GM18951 (cell line): ENCODE data around the gene THOC7.

Source experiments
- POLR2A ChIP-seq: IDR thresholded peaks from 4 replicates; pipeline ENCODE4 v1.6.1; 2011; ENCODE audit warnings: mild to moderate bottlenecking; ENCODE audit not compliant: insufficient read length, insufficient read depth; ENCODE audit errors: extremely low read depth
- in situ Hi-C: fragments of 300-500 bp; cut with MboI; formaldehyde crosslinking; loops from one replicate; pipeline ENCODE4 v1.12.0; 2022; ENCODE audit warnings: low sequenced_read_pairs, mixed read lengths, inconsistent platforms; ENCODE audit not compliant: unreplicated experiment

The THOC7 gene

DNA sequence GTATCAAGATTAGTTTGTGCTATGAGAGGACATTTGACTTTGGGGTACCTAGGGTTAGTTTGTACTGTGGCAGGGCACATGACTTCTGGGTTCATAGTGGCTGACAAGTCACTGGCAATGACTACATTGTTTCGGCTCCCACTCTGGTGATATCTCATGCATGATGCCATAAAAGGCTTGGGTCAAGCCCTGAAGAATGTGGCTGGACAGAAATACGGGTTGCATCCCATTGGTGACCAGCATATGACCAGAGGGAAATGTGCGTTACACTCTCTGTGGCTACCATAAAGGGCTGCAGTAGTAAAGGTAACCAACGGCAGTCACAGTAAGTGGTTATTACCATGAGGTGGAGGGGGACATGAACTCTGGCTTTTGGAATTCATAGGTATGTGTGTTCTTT, 18.4 kb downstream of the THOC7 start:
- TF ChIP-seq POLR2A = no peak
- in situ Hi-C loops = no loop called here

DNA sequence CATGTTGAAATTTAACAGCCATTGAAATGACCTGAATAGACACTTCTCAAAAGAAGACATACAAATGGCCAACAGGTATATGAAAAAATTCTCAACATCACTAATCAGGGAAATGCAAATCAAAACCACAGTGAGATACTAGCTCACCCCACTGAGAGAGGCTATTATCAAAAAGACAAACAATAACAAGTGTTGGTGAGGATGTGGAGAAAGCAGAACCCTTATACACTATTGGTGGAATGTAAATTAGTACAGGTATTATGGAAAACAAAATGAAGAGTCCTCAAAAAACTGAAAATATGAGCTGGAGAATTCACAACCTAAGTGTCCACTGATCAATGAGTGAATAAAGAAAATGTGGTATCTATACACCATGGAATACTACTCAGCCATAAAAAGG, 21.5 kb downstream of the THOC7 start:
- in situ Hi-C loops = no loop called here
- no peak for TF ChIP-seq POLR2A

DNA sequence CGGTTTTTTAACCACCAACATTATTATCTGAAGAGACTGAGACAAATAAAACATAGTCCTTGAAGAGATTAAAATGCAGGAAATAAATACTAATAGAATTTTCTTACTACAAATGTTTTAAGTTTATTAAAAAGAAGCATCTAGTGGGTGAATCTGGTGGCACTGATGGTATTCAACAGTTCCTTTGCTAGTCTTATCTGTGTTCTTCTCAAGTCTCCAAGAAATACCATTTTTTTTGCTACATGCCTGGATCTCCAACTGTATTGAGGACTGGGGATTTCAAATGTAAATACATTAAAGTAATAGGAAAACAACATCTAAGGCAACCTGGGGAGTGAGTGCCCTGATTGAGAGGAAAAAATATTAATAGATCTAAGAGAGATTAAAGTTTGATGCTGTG, 21.9 kb downstream of the THOC7 start:
- in situ Hi-C loops = no loop called here
- TF ChIP-seq POLR2A = no peak

DNA sequence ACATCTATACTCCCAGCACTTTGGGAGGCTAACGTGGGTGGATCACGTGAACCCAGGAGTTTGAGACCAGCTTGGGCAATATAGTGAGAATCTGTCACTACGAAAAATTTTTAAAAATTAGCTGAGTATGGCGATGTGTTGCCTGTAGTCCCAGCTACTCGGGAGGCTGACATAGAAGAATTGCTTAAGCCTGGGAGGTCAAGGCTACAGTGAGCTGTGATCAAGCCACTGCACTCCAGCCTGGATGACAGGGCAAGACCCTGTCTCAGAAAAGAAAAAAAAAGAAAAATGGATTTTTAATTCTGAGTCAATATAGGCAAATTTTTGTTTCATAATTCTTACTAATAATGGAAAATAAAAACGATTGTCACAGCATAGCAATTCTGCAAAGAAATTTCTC, 31.2 kb downstream of the THOC7 start:
- no peak for TF ChIP-seq POLR2A
- in situ Hi-C loops = no loop called here

DNA sequence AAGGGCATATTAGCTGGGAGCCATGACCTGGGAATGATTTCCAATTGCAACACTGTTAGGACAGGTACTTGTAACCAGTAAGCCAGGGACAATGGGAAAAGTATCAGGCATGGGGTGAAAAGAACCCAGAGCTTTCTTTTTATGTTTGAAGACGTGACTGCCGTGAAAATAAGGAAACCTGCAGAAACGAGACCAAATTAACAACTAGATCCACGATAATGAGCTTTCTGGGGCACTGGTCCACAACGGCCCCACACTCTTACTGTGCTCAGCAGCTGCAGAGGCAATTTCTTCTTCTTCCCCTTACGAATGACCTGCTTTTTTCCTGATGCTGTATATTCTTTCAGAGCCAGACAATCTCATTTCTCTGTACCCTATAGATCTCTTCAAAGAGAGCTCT, 33.1 kb downstream of the THOC7 start:
- no peak for TF ChIP-seq POLR2A
- in situ Hi-C loops = no loop called here

DNA sequence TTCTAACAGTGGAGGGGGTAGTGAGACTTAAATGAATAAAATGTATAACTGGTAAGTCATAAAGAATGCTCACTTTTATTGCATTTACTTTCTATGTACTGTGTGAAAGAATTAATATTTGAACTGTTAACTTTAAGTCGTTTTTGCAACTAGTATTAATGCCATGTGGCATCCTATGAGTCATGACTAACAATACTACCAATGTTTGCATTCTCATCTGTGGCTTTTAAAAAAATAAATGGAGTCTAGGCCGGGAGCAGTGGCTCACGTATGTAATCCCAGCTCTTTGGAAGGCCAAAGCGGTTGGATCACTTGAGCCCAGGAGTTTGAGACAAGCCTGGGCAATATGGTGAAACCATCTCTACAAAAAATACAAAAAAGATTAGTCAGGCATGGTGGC, 39.3 kb downstream of the THOC7 start:
- in situ Hi-C loops = no loop called here
- TF ChIP-seq POLR2A = no peak

DNA sequence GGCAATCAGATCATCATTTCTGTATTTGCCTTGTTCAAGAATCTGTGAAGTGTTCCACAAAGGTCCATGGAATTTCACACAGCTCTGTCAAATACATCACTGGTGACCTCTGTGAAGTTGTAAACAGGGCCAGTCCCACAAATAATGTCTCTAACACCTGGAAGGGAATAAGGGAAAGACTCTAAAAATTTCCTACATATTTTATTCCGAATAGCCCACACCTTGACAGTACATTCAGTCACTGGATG, 44.5 kb downstream of the THOC7 start, which contains the start of gene C3orf49:
Gene C3orf49 (plus strand): TSS at position 149 of the 248 bp plus-strand sequence. CDS start 173 bp downstream, outside the sequence.
- no peak for TF ChIP-seq POLR2A
- in situ Hi-C loops = loop anchor here (5.0 kb wide), 1 partner anchor 467 kb away; no protein-coding TSS in a partner anchor

DNA sequence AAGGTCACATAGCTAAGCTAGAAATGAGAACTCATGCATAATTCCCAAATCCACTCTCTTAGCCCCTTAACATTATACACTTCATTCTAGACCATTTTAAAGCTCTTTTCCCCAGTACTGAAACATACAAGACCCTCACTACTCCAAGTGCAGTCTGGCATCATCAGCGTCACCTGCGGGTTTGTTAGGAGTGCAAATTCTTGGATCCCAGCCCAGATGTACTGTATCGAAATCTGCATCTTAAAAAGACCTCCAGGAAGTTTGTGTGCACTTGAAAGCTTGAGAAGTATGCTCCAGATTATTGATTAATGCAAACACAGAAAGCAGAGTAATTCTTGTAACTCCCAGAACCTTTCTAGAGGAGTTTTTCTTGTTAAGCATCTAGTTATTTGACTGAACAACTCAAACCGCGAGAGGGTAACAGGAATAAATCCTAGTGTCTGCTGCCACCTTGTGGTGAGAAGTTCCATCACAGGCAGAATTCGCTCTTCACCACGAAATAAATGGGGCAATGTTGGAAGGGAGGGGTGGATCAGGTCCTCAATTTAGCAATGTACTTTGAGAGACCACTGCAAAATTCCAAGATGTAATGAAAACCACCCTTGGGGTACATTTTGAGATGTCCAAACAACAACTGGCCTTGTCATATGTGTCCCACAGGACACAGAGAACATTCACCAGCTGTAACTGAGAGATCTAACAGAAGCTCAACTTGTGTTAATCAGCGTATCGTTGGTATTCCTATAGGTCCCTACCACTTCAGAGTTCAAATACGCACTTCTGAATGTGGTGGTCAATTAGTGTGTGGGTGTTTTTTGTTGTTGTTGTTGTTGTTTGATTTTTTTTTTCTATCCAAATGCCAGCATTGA, 45.1 kb downstream of the THOC7 start:
- in situ Hi-C loops = loop anchor here (5.0 kb wide), 1 partner anchor 466 kb away; no protein-coding TSS in a partner anchor
- no peak for TF ChIP-seq POLR2A

DNA sequence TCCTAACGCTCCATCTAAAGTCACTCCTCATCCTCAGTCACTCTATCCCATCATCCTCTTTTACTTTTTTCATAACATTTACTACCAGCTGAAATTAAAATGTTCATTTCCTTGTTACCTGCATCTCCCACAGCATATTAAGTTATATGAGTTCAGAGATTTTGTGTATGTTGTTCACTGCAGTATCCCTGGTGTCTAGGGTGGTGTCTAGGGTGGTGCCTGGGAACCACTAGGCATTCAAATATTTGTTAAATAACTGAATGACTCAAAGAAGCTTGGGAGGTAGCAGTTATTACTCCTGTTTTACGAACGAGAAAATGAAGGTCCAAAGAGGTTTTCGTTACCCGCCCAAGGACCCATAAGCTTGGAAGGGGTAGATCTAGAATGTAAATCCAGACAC, 46.4 kb downstream of the THOC7 start:
- in situ Hi-C loops = loop anchor here (5.0 kb wide), 1 partner anchor 465 kb away; no protein-coding TSS in a partner anchor
- TF ChIP-seq POLR2A = no peak

DNA sequence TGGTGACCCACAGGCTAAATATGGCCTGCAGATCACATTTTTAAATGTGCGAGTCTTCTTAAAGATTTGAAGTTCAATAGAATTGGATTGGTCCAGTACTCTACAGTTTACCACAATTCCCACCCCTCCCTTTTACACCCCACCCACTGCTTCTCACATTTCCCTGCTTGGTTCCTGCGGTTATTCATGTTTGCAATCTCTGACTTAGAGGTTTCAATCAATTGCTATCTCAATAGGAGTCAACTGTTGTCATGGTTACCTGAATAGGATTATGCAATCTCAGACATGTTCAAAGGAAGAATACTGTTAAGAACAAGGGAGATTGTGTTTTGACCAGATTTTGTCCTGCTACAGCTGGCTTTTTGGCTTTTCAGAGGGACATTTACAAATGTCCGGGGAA, 49.4 kb downstream of the THOC7 start:
- TF ChIP-seq POLR2A = no peak
- in situ Hi-C loops = no loop called here

DNA sequence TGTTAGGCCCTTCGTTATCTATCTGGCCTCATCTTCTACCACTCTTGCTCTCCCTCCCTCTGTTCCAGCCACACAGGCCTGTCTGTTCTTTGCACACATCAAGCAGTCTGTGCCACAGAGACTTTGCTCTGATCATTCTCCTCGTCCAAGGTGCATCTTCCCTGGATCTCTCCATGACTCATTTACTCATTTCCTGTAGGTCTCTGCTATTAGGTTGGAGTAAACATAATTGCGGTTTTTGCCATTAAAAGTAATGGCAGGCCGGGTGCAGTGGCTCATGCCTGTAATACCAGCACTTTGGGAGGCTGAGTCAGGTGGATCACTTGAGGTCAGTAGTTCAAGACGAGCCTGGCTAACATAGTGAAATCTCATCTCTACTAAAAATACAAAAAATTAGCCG, 54.0 kb downstream of the THOC7 start:
- no peak for TF ChIP-seq POLR2A
- in situ Hi-C loops = no loop called here

DNA sequence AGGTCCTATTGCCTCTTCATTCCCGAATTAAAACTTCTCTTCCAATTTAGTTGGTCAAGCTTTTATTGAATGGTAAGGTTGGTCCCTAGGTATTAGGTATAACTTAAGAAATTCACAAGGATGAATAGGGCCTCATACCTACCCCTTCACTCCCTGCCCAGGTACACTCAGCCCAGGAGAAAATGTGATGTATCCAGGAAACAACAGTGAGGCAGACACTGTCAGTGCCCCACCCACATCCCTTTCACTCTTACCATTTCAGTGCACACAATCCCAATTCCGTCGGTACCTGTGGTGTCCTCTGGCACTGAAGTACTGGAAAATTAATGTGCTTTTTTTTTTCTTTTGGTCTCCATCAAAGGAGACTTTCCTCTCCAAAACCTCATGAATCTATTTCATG, 55.0 kb downstream of the THOC7 start:
- in situ Hi-C loops = no loop called here
- TF ChIP-seq POLR2A = no peak

DNA sequence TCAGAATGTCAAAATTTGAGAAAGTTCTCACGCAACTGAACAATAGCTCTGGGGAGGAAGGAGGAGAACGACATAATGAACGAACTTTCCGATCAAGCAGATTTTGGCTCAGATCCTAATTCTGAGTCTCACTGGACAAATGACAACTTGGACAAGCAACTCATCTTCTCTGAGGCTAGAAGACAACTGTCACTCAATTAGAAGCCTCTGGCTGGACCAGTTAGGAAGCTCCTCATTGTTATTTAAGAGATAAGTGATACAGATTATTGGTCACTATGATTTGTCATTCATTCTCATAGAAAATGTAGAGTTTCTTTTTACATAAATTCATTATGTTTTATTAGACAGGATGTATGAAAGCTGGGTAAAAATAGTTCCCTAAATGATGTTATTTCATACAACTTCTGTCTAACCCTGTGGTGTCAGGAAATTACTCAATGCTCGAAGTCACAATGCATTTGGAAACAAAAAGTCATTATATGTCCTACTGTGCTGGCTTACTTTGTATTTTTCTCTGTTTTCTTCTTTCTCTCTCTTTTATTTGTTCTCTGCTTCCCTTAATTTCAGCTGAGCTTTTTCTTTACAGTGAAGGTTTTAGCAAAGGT, 55.5 kb downstream of the THOC7 start:
- in situ Hi-C loops = no loop called here
- no peak for TF ChIP-seq POLR2A

DNA sequence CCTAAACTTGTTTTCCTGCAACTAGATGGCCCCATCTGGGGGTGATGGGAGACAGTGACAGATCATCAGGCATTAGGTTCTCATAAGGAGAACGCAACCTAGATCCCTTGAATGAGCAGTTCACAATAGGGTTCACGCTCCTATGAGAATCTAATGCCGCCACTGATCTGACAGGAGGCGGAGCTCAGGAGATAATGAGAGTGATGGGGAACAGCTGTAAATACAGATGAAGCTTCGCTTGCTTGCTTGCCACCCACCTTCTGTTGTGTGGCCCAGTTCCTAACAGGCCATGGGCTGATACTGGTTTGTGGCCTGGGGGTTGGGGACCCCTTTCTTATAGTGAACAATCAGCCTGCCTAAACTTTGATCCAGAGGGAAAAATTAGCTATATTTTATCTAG, 59.7 kb downstream of the THOC7 start:
- in situ Hi-C loops = no loop called here
- TF ChIP-seq POLR2A = no peak
